ENCODE measurements around the gene BMERB1.
"Not testable (repeated sequence)": the region's sequence is repeated elsewhere in the genome, so short reads cannot be mapped to it uniquely, and the experiment has no call there.

Gene BMERB1

GRCh38 chr16:15421696-15422095, 12.7 kb upstream of the BMERB1 start:
- DNase-seq: peak in 1 of 10 donors; percentile 22
- intact Hi-C loops (cut with DNase I): loop anchor here (10.0 kb wide), 2 partner anchors 113 to 283 kb away; no protein-coding TSS in a partner anchor

- DNase-seq: peak in 1 of 10 donors; percentile 20
- intact Hi-C loops (cut with DNase I): loop anchor here (10.0 kb wide), 2 partner anchors 113 to 283 kb away; no protein-coding TSS in a partner anchor
Measured at GRCh38 chr16:15422222-15422621, 12.2 kb upstream of the BMERB1 start.

GRCh38 chr16:15425861-15426260, 8.5 kb upstream of the BMERB1 start:
- intact Hi-C loops (cut with DNase I): loop anchor here (5.0 to 10.0 kb wide), 3 partner anchors 51 to 279 kb away; no protein-coding TSS in a partner anchor
- DNase-seq: peak in 1 of 10 donors; percentile 28

GRCh38 chr16:15426796-15427195, 7.6 kb upstream of the BMERB1 start:
- no peak for DNase-seq
- intact Hi-C loops (cut with DNase I): loop anchor here (5.0 to 10.0 kb wide), 3 partner anchors 51 to 278 kb away; no protein-coding TSS in a partner anchor

- intact Hi-C loops (cut with DNase I): loop anchor here (5.0 to 10.0 kb wide), 3 partner anchors 50 to 277 kb away; no protein-coding TSS in a partner anchor
Measured at GRCh38 chr16:15427648-15428239, 6.6 kb upstream of the BMERB1 start.

GRCh38 chr16:15430884-15431283, 3.5 kb upstream of the BMERB1 start:
- DNase-seq: not testable (repeated sequence)
- intact Hi-C loops (cut with DNase I): loop anchor here (5.0 kb wide), 1 partner anchor 211 kb away; the partner anchor contains the start of gene MARF1

More at GRCh38 chr16:15427648-15428239, 6.6 kb upstream of the BMERB1 start:
- DNase-seq: peak in 9 of 10 donors; percentile 29 to 93 (median 60)

- DNase-seq: peak in 4 of 10 donors; percentile 15 to 87 (median 52)
- intact Hi-C loops (cut with DNase I): loop anchor here (2.0 to 5.0 kb wide), 2 partner anchors 117 to 208 kb away; partner anchors contain the start of gene MARF1
Measured at GRCh38 chr16:15434079-15434424, 336 bp upstream of the BMERB1 start.

- intact Hi-C loops (cut with DNase I): loop anchor here (2.0 kb wide), 1 partner anchor 115 kb away; no protein-coding TSS in a partner anchor
- DNase-seq: peak in 2 of 10 donors; percentile 15 to 72
Measured at GRCh38 chr16:15435216-15435864, 952 bp downstream of the BMERB1 start.

- intact Hi-C loops (cut with DNase I): no loop called here
- DNase-seq: no peak
Measured at GRCh38 chr16:15439102-15439501, 4.7 kb downstream of the BMERB1 start.

- DNase-seq: no peak
- intact Hi-C loops (cut with DNase I): no loop called here
Measured at GRCh38 chr16:15439521-15439920, 5.1 kb downstream of the BMERB1 start.

- intact Hi-C loops (cut with DNase I): no loop called here
- no peak for DNase-seq
Measured at GRCh38 chr16:15440852-15441251, 6.5 kb downstream of the BMERB1 start.

- DNase-seq; intact Hi-C loops (cut with DNase I): not testable (repeated sequence)
Measured at GRCh38 chr16:15442140-15442539, 7.8 kb downstream of the BMERB1 start.

GRCh38 chr16:15443753-15444152, 9.4 kb downstream of the BMERB1 start:
- intact Hi-C loops (cut with DNase I): no loop called here
- no peak for DNase-seq

GRCh38 chr16:15444264-15444663, 9.9 kb downstream of the BMERB1 start:
- DNase-seq: no peak
- intact Hi-C loops (cut with DNase I): no loop called here

- intact Hi-C loops (cut with DNase I): no loop called here
- no peak for DNase-seq
Measured at GRCh38 chr16:15445450-15445849, 11.1 kb downstream of the BMERB1 start.

GRCh38 chr16:15446901-15447300, 12.5 kb downstream of the BMERB1 start:
- no peak for DNase-seq
- intact Hi-C loops (cut with DNase I): no loop called here

- no peak for DNase-seq
- intact Hi-C loops (cut with DNase I): no loop called here
Measured at GRCh38 chr16:15450624-15451023, 16.2 kb downstream of the BMERB1 start.

GRCh38 chr16:15451098-15451731, 16.8 kb downstream of the BMERB1 start:
- intact Hi-C loops (cut with DNase I): no loop called here
- no peak for DNase-seq

- intact Hi-C loops (cut with DNase I): no loop called here
- no peak for DNase-seq
Measured at GRCh38 chr16:15452246-15452855, 18.0 kb downstream of the BMERB1 start.

GRCh38 chr16:15453296-15453695, 18.9 kb downstream of the BMERB1 start:
- intact Hi-C loops (cut with DNase I); DNase-seq: not testable (repeated sequence)

- intact Hi-C loops (cut with DNase I); DNase-seq: not testable (repeated sequence)
Measured at GRCh38 chr16:15454933-15455332, 20.5 kb downstream of the BMERB1 start.
